ENCODE measurements around the gene KCNIP4.

The KCNIP4 gene

GRCh38 chr4:21901831-21902230, 46.7 kb downstream of the KCNIP4 start:
- Histone ChIP-seq H3K4me3 (ENCODE audit: low read length in 2 of 2) (no peak overlapping the region), H3K36me3 (ENCODE audit: control insufficient read depth in 2 of 2, insufficient read depth in 2 of 2, low read length in 2 of 2) (no peaks in the 10 kb centered on the region), H3K27ac (ENCODE audit: low read length) (no peak overlapping the region), H3K4me1 (ENCODE audit: control insufficient read depth, insufficient read depth, low read length) (no peaks in the 10 kb centered on the region), H3K9ac (ENCODE audit: low read length in 2 of 2) (no peak overlapping the region), H3K27me3 (ENCODE audit: control insufficient read depth in 1 of 2, insufficient read depth in 2 of 2, low read length in 2 of 2) (no peaks in the 10 kb centered on the region), H3K9me3 (ENCODE audit: control insufficient read depth in 2 of 2, low read length in 2 of 2) (peaks cover 7 to 13% of the 10 kb centered on the region in 2 donors)

- no peak overlapping the region for H3K9ac ChIP-seq (ENCODE audit: low read length in 2 of 2)
- H3K4me1 ChIP-seq (ENCODE audit: control insufficient read depth, insufficient read depth, low read length), result no peaks in the 10 kb centered on the region
- no peaks in the 10 kb centered on the region for H3K27me3 ChIP-seq (ENCODE audit: control insufficient read depth in 1 of 2, insufficient read depth in 2 of 2, low read length in 2 of 2)
- H3K36me3 ChIP-seq (ENCODE audit: control insufficient read depth in 2 of 2, insufficient read depth in 2 of 2, low read length in 2 of 2), result no peaks in the 10 kb centered on the region
- H3K27ac ChIP-seq (ENCODE audit: low read length), result no peak overlapping the region
- no peak overlapping the region for H3K4me3 ChIP-seq (ENCODE audit: low read length in 2 of 2)
- peaks cover 7 to 13% of the 10 kb centered on the region in 2 donors for H3K9me3 ChIP-seq (ENCODE audit: control insufficient read depth in 2 of 2, low read length in 2 of 2)
Measured at GRCh38 chr4:21901281-21901680, 47.3 kb downstream of the KCNIP4 start.

- Histone ChIP-seq H3K9me3 (ENCODE audit: control insufficient read depth in 2 of 2, low read length in 2 of 2) (peaks cover 7 to 13% of the 10 kb centered on the region in 2 donors), H3K27me3 (ENCODE audit: control insufficient read depth in 1 of 2, insufficient read depth in 2 of 2, low read length in 2 of 2) (no peaks in the 10 kb centered on the region), H3K27ac (ENCODE audit: low read length) (no peak overlapping the region), H3K4me3 (ENCODE audit: low read length in 2 of 2) (no peak overlapping the region), H3K36me3 (ENCODE audit: control insufficient read depth in 2 of 2, insufficient read depth in 2 of 2, low read length in 2 of 2) (no peaks in the 10 kb centered on the region), H3K9ac (ENCODE audit: low read length in 2 of 2) (no peak overlapping the region), H3K4me1 (ENCODE audit: control insufficient read depth, insufficient read depth, low read length) (no peaks in the 10 kb centered on the region)
Measured at GRCh38 chr4:21900211-21900610, 48.4 kb downstream of the KCNIP4 start.

- no peaks in the 10 kb centered on the region for H3K36me3 ChIP-seq (ENCODE audit: control insufficient read depth in 2 of 2, insufficient read depth in 2 of 2, low read length in 2 of 2)
- no peaks in the 10 kb centered on the region for H3K4me1 ChIP-seq (ENCODE audit: control insufficient read depth, insufficient read depth, low read length)
- H3K9me3 ChIP-seq (ENCODE audit: control insufficient read depth in 2 of 2, low read length in 2 of 2), result peaks cover 7 to 13% of the 10 kb centered on the region in 2 donors
- H3K27ac ChIP-seq (ENCODE audit: low read length), result no peak overlapping the region
- H3K27me3 ChIP-seq (ENCODE audit: control insufficient read depth in 1 of 2, insufficient read depth in 2 of 2, low read length in 2 of 2), result no peaks in the 10 kb centered on the region
- H3K9ac ChIP-seq (ENCODE audit: low read length in 2 of 2), result no peak overlapping the region
- no peak overlapping the region for H3K4me3 ChIP-seq (ENCODE audit: low read length in 2 of 2)
Measured at GRCh38 chr4:21898101-21898500, 50.5 kb downstream of the KCNIP4 start.

GRCh38 chr4:21896767-21897166, 51.8 kb downstream of the KCNIP4 start:
- Histone ChIP-seq H3K4me1 (ENCODE audit: control insufficient read depth, insufficient read depth, low read length) (no peaks in the 10 kb centered on the region), H3K36me3 (ENCODE audit: control insufficient read depth in 2 of 2, insufficient read depth in 2 of 2, low read length in 2 of 2) (no peaks in the 10 kb centered on the region), H3K9ac (ENCODE audit: low read length in 2 of 2) (no peak overlapping the region), H3K9me3 (ENCODE audit: control insufficient read depth in 2 of 2, low read length in 2 of 2) (peaks cover 7 to 13% of the 10 kb centered on the region in 2 donors), H3K27ac (ENCODE audit: low read length) (no peak overlapping the region), H3K4me3 (ENCODE audit: low read length in 2 of 2) (no peak overlapping the region), H3K27me3 (ENCODE audit: control insufficient read depth in 1 of 2, insufficient read depth in 2 of 2, low read length in 2 of 2) (no peaks in the 10 kb centered on the region)

- H3K27ac ChIP-seq (ENCODE audit: low read length), result no peak overlapping the region
- no peaks in the 10 kb centered on the region for H3K36me3 ChIP-seq (ENCODE audit: control insufficient read depth in 2 of 2, insufficient read depth in 2 of 2, low read length in 2 of 2)
- H3K4me1 ChIP-seq (ENCODE audit: control insufficient read depth, insufficient read depth, low read length), result no peaks in the 10 kb centered on the region
- no peak overlapping the region for H3K4me3 ChIP-seq (ENCODE audit: low read length in 2 of 2)
- H3K9ac ChIP-seq (ENCODE audit: low read length in 2 of 2), result no peak overlapping the region
- peaks cover 3% of the 10 kb centered on the region in 2 donors for H3K9me3 ChIP-seq (ENCODE audit: control insufficient read depth in 2 of 2, low read length in 2 of 2)
- no peaks in the 10 kb centered on the region for H3K27me3 ChIP-seq (ENCODE audit: control insufficient read depth in 1 of 2, insufficient read depth in 2 of 2, low read length in 2 of 2)
Measured at GRCh38 chr4:21893136-21893535, 55.4 kb downstream of the KCNIP4 start.

GRCh38 chr4:21890231-21890630, 58.3 kb downstream of the KCNIP4 start:
- Histone ChIP-seq H3K36me3 (ENCODE audit: control insufficient read depth in 2 of 2, insufficient read depth in 2 of 2, low read length in 2 of 2) (no peaks in the 10 kb centered on the region), H3K9ac (ENCODE audit: low read length in 2 of 2) (no peak overlapping the region), H3K4me3 (ENCODE audit: low read length in 2 of 2) (no peak overlapping the region), H3K27me3 (ENCODE audit: control insufficient read depth in 1 of 2, insufficient read depth in 2 of 2, low read length in 2 of 2) (no peaks in the 10 kb centered on the region), H3K9me3 (ENCODE audit: control insufficient read depth in 2 of 2, low read length in 2 of 2) (no peaks in the 10 kb centered on the region), H3K27ac (ENCODE audit: low read length) (no peak overlapping the region), H3K4me1 (ENCODE audit: control insufficient read depth, insufficient read depth, low read length) (no peaks in the 10 kb centered on the region)

GRCh38 chr4:21888195-21888976, 60.2 kb downstream of the KCNIP4 start:
- H3K4me3 ChIP-seq (ENCODE audit: low read length in 2 of 2), result no peak overlapping the region

GRCh38 chr4:21887481-21887880, 61.1 kb downstream of the KCNIP4 start:
- Histone ChIP-seq H3K27ac (ENCODE audit: low read length) (no peak overlapping the region), H3K4me3 (ENCODE audit: low read length in 2 of 2) (no peak overlapping the region), H3K9me3 (ENCODE audit: control insufficient read depth in 2 of 2, low read length in 2 of 2) (no peaks in the 10 kb centered on the region), H3K4me1 (ENCODE audit: control insufficient read depth, insufficient read depth, low read length) (no peaks in the 10 kb centered on the region), H3K27me3 (ENCODE audit: control insufficient read depth in 1 of 2, insufficient read depth in 2 of 2, low read length in 2 of 2) (no peaks in the 10 kb centered on the region), H3K36me3 (ENCODE audit: control insufficient read depth in 2 of 2, insufficient read depth in 2 of 2, low read length in 2 of 2) (no peaks in the 10 kb centered on the region), H3K9ac (ENCODE audit: low read length in 2 of 2) (no peak overlapping the region)

More at GRCh38 chr4:21888195-21888976, 60.2 kb downstream of the KCNIP4 start:
- H3K36me3 ChIP-seq (ENCODE audit: control insufficient read depth in 2 of 2, insufficient read depth in 2 of 2, low read length in 2 of 2), result no peaks in the 10 kb centered on the region
- no peaks in the 10 kb centered on the region for H3K27me3 ChIP-seq (ENCODE audit: control insufficient read depth in 1 of 2, insufficient read depth in 2 of 2, low read length in 2 of 2)
- no peaks in the 10 kb centered on the region for H3K4me1 ChIP-seq (ENCODE audit: control insufficient read depth, insufficient read depth, low read length)
- H3K9me3 ChIP-seq (ENCODE audit: control insufficient read depth in 2 of 2, low read length in 2 of 2), result no peaks in the 10 kb centered on the region
- no peak overlapping the region for H3K27ac ChIP-seq (ENCODE audit: low read length)
- no peak overlapping the region for H3K9ac ChIP-seq (ENCODE audit: low read length in 2 of 2)

GRCh38 chr4:21885770-21886169, 62.8 kb downstream of the KCNIP4 start:
- Histone ChIP-seq H3K27me3 (ENCODE audit: control insufficient read depth in 1 of 2, insufficient read depth in 2 of 2, low read length in 2 of 2) (no peaks in the 10 kb centered on the region), H3K4me1 (ENCODE audit: control insufficient read depth, insufficient read depth, low read length) (no peaks in the 10 kb centered on the region), H3K9me3 (ENCODE audit: control insufficient read depth in 2 of 2, low read length in 2 of 2) (no peaks in the 10 kb centered on the region), H3K4me3 (ENCODE audit: low read length in 2 of 2) (no peak overlapping the region), H3K9ac (ENCODE audit: low read length in 2 of 2) (no peak overlapping the region), H3K36me3 (ENCODE audit: control insufficient read depth in 2 of 2, insufficient read depth in 2 of 2, low read length in 2 of 2) (no peaks in the 10 kb centered on the region), H3K27ac (ENCODE audit: low read length) (no peak overlapping the region)

- no peaks in the 10 kb centered on the region for H3K27me3 ChIP-seq (ENCODE audit: control insufficient read depth in 1 of 2, insufficient read depth in 2 of 2, low read length in 2 of 2)
- H3K27ac ChIP-seq (ENCODE audit: low read length), result no peak overlapping the region
Measured at GRCh38 chr4:21885241-21885640, 63.3 kb downstream of the KCNIP4 start.

More at GRCh38 chr4:21885241-21885640, 63.3 kb downstream of the KCNIP4 start:
- H3K4me1 ChIP-seq (ENCODE audit: control insufficient read depth, insufficient read depth, low read length), result no peaks in the 10 kb centered on the region
- no peaks in the 10 kb centered on the region for H3K36me3 ChIP-seq (ENCODE audit: control insufficient read depth in 2 of 2, insufficient read depth in 2 of 2, low read length in 2 of 2)
- no peak overlapping the region for H3K4me3 ChIP-seq (ENCODE audit: low read length in 2 of 2)
- H3K9ac ChIP-seq (ENCODE audit: low read length in 2 of 2), result no peak overlapping the region
- H3K9me3 ChIP-seq (ENCODE audit: control insufficient read depth in 2 of 2, low read length in 2 of 2), result no peaks in the 10 kb centered on the region
